ENCODE measurements around the gene CYP4F22.
A peak's percentile ranks its signal among the peaks of the same experiment; 100 is the strongest.
"Not testable (repeated sequence)": the region's sequence is repeated elsewhere in the genome, so short reads cannot be mapped to it uniquely, and the experiment has no call there.

CYP4F22 gene

GRCh38 chr19:15576526-15577156 lies 68.3 kb downstream of the CYP4F22 start:
- no peak for DNase-seq (ENCODE audit: low read depth)

- no peak for DNase-seq (ENCODE audit: low read depth)
These were observed 69.0 kb downstream of the CYP4F22 start for GRCh38 chr19:15577184-15577771.

- DNase-seq (ENCODE audit: low read depth), result no peak
These were observed 75.0 kb downstream of the CYP4F22 start for GRCh38 chr19:15583346-15583745.

- DNase-seq (ENCODE audit: low read depth), result no peak
These were observed 75.8 kb downstream of the CYP4F22 start for GRCh38 chr19:15584095-15584494.

- DNase-seq (ENCODE audit: low read depth), result peak; percentile 66
These were observed 76.3 kb downstream of the CYP4F22 start for GRCh38 chr19:15584541-15585115.

GRCh38 chr19:15587663-15588062 lies 79.3 kb downstream of the CYP4F22 start:
- no peak for DNase-seq (ENCODE audit: low read depth)

GRCh38 chr19:15588265-15588664 lies 79.9 kb downstream of the CYP4F22 start:
- DNase-seq (ENCODE audit: low read depth), result no peak

- DNase-seq (ENCODE audit: low read depth), result no peak
These were observed 81.6 kb downstream of the CYP4F22 start for GRCh38 chr19:15589760-15590451.

- no peak for DNase-seq (ENCODE audit: low read depth)
These were observed 83.5 kb downstream of the CYP4F22 start for GRCh38 chr19:15591796-15592195.

GRCh38 chr19:15592506-15592905 lies 84.2 kb downstream of the CYP4F22 start:
- DNase-seq (ENCODE audit: low read depth), result not testable (repeated sequence)

- not testable (repeated sequence) for DNase-seq (ENCODE audit: low read depth)
These were observed 85.4 kb downstream of the CYP4F22 start for GRCh38 chr19:15593766-15594165.

GRCh38 chr19:15595069-15595468 lies 86.7 kb downstream of the CYP4F22 start:
- DNase-seq (ENCODE audit: low read depth), result no peak
